ENCODE results near the gene ABLIM3.
"Not testable (repeated sequence)": the region's sequence is repeated elsewhere in the genome, so short reads cannot be mapped to it uniquely, and the experiment has no call there.

ABLIM3 gene

DNA sequence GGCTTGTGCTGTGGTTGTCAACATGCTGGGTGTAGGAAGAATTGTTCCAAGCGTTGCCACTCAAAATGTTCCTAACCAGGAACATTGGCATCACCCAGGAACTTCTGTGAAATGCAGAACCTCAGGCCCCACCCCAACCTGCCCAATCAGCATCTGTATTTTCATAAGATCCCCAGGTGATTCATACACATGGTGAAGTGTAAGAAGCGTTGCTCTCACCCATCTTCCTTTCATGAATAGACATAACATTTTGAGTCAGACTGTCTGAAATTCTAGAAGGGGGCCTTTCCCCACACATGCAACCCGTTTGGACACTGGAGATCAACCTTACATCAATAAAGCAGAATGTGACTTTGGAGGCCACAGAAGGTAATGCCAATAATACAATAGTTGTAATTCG is 121.0 kb downstream of the ABLIM3 start:
- FAIRE-seq = no peak

DNA sequence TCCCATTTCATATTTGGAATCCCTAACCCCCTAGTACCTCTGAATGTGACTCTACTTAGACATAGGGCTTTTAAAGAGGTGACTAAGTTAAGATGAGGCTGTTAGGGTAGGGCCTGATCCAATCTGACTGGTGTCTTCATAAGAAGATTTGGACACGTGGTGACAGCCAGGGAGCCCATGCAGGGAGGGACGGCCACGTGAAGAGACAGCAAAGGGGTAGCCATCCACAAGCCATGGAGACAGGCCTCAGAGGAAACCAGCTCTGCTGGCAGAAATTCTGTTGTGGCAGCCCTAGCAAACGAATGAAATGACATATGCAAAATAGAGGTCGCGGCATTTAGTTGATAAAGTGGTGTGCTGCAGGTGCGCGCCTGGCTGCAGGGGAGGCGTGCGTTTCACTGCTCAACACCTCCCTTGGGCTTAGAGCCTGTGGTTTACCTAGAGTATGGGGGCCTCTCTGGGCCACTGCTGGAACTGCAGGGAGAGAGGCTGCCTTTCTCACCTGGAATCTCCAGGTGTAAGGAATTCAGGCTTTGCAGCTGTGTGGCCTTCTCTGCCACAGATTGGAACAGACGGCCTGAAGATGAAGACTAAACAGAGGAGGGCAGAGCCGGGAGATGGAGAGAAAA is 123.3 kb downstream of the ABLIM3 start:
- FAIRE-seq = no peak

DNA sequence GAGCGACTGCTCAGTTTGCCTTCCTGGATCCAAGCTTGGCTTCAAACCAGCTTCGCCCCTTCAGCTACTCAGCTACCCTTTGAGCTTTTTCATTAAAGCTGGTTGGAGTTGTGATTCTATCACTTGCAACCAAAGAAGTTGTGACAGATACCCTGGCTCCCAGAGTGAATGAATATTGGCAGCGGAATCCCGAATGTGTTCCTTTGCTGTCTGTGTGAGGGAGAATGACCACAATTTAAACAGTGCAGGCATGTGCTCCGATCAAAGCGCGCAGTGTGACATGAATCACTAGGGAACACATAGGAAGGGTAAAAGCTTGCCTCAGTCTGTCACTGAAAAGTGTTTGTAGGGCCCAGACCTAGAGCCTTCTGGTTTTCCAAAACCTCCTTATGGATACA is 123.8 kb downstream of the ABLIM3 start:
- no peak for FAIRE-seq

DNA sequence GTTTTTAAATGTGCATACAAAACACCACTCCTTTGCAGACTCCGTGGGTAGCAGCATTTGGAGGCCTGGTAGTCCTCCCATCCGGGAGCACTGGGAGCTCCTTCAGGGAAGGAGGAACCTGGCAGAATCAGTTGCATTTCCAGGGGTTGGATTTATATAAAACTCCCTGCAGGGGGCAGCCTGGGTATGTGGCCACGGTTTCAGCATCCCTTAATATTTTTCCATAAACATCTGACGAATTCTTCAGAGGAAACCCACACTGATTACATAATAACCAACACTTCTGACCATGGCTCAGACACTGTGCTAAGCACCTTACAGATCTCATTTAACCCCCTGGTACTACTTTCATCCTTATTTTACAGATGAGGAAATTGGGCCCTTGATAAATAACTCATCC is 124.3 kb downstream of the ABLIM3 start:
- FAIRE-seq = no peak

DNA sequence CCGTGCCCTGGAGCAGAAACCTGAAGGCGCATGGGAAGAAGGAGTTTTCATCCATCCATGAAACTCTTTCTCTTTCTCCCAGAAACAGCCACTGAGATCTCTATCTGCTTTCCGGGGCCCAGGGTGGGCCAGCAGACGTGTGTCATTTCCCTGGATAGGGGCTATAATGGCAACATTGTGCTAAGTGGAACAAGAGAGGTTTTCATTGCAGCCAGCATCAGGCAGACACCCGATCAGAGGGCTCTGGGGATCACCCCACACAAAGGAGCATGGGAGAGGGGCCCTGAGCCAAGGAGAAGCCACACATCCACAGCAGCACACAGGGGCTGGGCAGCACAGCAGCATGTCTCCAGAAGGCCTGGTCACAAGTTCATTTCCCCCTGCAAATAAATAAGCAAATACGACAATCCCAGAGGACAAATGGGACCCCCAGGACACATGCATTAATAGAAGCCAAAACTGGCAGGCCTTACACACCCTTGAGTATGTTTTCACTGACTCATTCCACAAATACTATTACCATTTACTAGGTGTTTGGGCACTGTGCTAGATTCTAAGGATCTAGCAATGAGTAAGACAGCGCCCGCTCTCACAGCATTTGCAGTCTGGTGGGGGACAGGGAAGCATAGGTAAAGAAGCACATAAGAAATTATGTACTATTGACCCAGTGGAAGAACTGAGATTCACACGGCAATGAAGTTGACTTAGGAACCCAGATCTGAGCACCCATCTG is 126.1 kb downstream of the ABLIM3 start:
- no peak for FAIRE-seq

DNA sequence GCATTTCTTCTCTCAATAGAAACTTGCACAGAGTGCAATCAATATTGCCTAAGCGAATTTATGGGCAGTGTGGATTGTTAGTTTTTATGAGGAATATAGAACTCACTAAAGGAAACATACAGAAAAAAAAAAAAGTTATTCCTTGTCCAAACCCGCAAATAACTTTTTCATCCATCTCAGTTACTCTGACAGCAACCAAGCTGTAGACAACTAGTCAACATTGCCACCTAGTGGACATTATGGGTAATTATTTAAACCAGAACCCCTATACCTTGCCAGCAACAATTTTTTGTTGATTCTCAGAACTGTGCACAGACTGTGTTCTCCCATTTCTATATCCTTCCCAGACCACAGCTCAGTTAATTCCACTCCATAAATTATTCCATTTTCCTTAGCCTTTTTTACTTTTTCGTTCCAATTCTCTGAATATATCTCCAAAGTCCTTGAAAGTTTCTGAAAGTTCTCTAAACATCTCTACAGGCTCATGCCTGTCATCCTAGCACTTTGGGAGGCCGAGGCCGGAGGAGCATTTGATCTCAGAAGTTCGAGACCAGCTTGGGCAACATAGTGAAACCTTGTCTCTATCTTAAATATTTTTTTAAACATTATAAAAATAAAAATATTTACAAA is 127.8 kb downstream of the ABLIM3 start:
- peak; percentile 93 for FAIRE-seq

DNA sequence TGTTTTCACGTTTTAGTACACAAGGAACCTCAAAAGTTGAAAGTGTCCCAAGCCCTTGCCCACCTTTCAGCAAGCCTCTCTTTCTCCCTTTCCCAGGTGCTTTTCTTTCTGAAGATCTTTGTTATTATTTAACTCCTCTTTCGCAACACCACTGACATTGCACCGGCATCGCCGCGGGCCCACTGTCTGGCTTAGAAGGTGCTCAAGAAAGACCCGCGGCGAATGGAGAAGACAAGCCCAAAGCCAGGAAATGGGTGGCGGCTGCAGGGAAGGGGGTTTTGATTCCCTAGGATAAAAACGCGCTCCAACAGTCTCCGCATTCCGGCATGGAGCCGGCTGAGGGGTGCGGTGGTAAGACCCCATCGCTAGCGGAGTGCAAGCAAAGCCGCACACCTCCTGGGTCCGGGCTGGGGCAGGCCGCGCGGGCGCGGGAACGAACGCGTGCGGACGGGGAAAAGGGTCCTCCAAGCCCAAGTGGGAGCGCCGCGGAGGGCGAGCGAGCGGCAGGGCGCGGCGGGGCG is 130.0 kb downstream of the ABLIM3 start:
- FAIRE-seq = no peak

DNA sequence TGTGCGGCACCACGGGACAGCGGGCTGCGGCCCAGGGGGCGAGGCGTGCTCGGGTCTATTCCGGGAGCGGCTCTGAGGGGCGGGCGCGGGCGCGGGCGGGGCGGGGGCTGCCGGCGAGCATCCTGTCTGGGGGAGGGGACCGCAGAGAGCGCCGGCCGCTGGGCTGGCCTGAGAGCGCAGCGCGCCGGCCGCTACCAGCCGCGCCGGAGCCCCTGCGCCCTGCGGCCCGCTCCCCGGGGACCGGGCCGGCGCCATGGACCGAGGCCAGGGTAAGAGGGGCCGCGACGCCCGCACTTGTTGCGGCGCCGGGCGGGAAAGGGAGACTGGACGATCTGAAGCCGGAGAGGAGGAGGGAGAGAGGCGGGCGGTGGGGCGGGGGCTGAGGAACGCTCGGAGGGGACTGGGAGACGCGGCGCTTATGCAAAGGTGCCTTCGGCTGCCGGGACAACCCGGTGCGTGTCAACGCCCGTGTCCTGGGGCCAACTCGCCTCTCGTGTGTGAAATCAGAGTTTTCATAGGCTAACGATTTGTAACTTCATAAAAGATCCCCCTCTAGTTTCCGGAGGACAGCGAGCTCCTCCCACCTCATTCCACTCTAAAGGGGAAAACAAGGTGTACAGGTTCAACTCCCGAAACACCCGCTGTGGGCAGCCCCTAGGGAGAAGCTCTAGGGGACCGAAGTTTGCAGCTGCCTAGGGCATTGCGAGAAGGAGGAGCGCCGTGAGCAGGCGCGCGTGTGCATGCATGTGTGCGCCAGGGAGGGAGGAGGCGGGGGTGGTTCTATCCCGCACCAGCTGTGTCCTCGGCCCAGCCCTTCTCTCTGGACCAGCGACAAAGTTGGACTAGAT is 130.6 kb downstream of the ABLIM3 start, which contains the start of gene AFAP1L1:
AFAP1L1 (plus strand) TSS at position 144 of the 848 bp plus-strand sequence; CDS start at position 254, 110 bp downstream.
- no peak for FAIRE-seq

DNA sequence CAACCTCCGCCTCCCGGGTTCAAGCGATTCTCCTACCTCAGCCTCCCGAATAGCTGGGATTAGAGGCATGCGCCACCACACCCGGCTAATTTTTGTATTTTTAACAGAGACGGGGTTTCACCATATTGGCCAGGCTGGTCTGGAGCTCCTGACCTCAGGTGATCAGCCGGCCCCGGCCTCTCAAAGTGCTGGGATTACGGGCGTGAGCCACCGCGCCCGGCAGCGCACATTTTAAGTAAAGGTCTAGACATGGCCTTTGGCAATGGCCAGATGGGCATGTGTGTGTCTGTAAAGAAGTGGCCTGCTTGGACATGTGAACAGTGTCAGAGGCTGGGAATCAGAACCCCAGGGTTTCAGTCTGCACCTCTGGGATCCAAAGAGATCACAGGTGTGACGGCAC is 131.5 kb downstream of the ABLIM3 start:
- FAIRE-seq = not testable (repeated sequence)

DNA sequence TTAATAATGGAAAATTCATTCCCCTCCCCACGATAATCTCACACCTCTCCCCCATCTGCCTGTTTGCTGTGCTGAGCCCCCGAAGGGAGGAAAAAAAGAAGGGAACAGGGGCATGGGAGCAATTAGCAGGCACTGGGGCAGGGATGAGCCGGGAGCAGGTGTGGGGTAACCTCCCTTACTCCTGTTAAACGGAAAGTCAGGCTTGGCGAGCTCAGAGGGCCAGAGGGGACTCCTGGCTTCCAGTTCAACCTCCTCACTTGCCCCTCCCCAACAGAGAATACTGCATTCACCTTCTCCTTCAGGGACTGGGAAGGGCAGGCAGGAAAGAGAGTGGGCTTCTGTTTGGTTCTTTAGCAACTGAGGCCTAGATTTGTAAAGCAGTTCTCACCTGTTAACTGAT is 131.9 kb downstream of the ABLIM3 start:
- no peak for FAIRE-seq

DNA sequence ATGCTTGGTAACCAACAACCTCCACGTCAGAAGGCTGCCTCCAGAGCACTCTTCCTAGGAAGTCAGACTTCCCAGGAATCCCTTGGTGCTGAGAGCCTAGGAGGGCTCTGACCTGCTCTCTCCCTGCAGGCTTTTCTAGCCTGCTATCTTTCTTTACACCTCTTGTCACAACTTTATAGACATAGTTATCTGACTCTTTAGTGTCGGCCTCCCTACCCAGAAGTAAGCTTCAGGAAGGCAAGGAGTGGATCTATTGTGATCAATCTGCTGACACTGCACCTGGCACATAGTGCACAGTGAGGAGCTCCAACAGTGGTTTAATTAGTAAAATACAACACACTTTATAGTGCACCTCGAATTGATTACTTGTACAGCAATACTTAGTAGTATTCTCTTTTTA is 132.7 kb downstream of the ABLIM3 start:
- FAIRE-seq = no peak

DNA sequence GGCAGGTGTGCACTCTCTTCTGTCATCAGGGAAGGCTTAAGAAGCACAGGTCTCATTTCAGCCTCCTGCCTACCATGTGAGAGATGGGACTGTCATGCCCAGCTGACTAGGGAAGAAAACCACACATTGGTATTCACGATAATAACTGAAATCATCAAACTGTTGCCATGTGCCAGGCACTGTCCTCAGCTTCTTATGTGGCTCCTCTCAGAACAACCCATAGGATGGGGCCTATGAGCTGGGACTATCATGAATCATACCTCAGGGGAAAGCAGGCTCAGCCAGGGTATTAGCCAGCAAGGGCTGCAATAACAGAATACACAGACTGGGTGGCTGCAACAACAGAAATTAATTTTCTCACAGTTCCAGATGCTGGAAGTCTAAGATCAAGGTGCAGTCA is 133.6 kb downstream of the ABLIM3 start:
- no peak for FAIRE-seq

DNA sequence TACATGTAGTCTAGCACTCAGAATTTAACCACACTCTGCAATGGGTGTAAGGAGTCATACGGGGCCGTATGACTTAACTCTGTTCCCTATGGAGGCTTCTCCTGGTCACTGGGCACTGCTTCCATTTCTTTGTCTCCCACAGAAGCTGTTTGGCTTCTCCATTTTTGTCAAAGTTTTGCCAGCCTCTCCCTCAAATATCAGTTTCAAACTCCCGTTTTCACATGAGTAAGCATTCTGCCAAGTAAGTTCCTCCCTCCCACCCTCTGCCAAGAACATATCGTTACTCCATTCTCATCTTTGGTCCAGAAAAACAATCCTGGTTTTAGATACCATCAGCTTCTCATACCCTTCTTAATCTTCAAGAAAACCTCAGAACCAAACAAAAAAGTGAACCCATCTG is 136.5 kb downstream of the ABLIM3 start:
- no peak for FAIRE-seq

DNA sequence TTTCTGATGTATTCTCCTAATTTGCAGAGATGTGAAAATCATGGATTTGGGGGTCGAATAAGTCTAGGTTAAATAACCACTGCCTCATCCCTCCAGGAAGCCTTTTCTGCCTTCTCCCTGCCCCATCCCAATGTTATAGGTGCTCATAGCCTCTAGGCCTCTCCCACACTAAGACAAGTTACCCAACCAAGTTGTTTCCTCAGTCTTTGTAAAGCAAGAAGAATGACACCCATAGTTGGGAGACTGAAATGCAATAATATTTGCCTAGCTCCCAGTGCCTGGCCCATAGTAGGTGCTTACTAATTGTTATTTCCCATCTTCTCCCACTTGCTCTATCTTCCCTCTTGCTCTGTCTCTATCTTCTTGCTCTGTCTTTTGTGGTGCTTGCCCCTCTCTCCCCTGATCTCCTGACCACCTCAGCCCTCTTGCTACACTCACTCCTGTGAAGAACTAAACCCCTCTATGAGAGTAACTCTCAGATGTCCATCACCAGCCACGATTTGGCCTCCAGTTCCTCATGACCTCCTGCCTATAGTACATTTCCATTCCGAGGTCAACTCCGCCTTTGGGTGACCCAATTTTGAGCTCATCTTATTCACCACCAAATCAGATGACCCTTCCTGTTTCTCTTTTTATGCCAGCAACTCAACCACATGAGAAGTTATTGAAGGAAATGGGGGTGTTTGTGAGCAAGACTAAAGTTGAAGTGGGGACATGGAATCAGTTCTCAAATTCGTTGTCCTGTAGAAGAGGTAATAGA is 137.3 kb downstream of the ABLIM3 start:
- no peak for FAIRE-seq

DNA sequence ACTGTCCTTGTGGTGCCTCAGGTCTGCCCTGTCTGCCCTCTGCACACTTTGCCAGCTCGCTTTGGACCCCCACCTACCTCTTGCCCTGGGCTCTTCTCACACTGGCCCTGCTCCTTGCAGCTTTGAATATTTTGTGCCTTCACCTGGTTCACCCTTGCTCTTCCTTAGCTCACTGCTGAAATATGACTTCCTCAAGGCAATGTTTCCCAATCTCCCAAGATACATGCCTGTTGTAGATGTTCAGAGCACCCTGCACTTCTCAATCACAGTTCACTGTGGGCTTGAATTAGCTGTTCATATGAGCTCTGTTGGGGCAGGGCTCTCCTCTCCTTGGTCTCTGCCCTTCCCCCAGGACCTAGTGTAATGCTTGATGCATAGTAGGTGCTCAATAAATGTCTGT is 138.4 kb downstream of the ABLIM3 start:
- no peak for FAIRE-seq

DNA sequence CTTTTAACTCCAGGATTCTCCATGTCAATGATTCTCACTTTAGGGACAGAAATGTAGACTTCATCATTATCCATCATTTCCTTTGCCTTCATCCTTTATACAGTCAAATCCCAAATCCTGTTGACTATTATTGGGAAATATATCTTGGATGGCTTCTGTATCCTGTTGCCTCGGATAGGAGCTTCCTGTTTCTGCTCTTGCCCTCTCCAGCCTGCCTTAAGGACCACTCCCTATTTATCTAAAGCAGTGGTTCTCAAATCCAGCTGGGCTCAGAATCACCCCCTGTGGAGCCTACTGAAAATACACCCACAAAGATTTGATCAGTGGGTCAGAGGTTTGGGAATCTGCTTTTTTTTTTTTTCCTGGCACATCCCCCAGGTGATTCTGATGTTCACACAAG is 138.8 kb downstream of the ABLIM3 start:
- FAIRE-seq = no peak

DNA sequence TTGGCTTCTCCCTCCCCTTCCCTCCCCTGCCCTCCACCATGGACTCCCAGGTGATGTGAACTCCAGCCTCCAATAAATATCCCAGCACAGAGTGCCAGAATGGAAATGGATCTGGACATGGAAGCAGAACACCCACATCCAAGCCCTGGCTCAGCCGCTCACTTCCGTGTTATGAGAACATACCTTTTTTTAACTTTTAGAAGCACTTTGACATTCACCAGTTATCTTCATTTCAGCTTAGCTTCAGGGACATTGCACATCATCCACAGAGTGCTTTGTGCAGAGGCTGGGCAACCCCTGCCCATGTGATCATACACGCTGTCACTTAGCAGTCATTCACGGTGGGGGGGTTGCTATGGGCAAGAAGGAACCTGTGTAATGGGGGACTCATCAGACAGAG is 139.5 kb downstream of the ABLIM3 start:
- no peak for FAIRE-seq

DNA sequence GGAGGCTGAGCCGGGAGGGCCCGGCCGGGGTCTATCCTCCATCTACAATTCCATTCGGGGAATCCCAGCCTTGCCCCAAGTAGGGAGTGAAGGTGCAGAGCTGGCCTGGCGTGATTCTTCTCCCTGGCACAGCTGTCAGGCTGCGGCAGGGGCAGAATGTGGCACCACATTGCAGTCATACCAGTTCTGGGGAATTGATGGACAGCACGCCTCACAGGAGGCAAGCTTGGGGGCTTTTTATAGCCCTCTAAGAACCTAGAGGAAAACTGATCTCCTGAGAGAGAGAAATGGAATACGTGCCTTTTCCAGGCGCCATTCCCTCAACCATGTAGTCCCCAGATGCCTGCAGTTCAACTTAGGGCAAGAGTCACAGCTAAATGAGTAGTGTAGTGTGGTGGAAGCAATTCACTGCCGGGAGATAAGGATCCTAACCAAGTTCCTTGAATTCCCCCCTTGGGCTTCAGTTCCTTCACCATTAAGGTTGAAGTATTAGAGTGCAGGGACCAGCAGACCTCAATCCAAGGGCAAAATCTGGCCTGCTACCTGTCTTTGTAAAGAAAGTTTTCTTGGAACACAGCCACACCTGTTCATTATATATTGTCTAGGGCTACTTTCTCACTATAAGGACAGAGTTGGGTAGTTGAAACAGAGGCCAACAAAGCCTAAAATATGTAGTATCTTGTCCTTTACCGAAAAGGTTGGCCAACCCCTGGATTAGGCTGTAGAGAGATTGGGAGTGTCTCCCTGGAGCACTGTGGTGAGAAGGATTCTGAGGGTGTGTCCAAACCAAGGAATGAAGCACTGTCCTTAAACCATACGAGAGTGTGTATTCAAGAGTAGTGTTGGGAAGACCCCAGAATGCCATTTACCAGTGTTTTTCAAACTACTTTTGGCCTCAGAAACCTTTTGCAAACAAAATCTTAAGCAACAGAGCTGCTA is 141.0 kb downstream of the ABLIM3 start:
- no peak for FAIRE-seq

DNA sequence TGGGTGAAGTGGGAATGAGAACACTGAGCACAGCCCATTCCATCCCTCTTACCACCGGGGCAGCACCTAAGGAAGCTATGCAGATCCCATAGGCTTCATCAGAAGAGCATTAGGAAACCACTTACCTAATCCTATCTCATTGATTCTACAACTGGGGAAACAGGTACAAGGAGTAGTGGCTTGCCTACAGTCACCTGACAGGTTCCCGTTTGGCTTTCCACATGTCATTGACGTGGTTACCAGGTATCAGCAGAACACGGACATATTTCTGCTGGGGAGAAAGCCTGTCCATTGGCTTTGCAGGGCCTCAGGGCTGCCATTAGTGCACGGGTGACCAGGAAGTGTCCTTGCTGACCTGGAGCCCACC is 141.7 kb downstream of the ABLIM3 start:
- no peak for FAIRE-seq

DNA sequence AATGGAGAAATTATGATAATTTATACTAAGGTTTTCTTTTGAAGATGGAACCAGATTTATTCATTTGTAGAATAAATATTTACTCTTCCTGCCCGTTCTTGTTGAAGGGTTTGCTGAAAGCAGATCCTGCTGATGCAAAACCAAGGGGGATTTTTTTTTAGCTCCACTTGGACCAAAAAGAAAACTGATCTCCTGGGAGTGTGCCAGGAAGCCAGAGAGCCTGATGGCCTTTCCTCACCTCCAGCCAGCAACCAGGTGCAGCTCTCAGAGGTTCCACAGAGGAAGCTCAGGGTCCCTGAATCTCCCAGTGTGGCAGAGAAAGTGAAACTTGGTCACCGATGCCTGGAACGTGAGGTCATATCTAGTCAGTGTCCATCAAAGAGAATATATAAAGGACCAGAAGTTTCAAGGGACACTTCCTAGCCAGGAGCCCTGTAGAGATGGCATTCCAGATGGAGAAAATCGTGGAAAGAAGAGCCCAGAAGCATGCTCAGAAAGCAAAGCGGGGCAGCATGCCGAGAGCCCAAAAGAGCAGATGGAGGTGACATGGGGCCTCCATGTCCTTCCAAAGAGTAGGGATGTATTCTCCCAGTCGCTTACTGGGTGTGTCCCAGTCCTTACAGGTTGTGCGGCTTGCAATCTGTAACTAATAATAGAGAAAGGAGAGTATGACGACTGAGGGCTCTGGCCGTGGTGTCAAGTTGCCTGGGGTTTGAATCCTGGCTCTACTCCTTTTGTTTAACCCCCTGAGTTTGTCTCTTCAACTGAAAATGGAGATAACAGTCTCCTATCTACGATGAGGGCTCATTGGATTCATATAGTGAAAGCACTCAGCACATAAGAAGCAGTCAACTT is 142.6 kb downstream of the ABLIM3 start:
- FAIRE-seq = no peak

Measured in G401.6 (cell line).